Activated T-helper 17 cell treated with anti-CD3 and anti-CD28 coated beads, Interleukin-2, amount 50 U/mL, for 72 hours (primary cell): ENCODE results near the gene RAD50. TPM values are rescaled to one million over a fixed set of nuclear protein-coding genes. Genes with fewer than 3 reads are reported as not detected.
"Not testable (repeated sequence)": the region's sequence is repeated elsewhere in the genome, so short reads cannot be mapped to it uniquely, and the experiment has no call there.

ENCODE experiments used
- ATAC-seq: fragments of 150-1000 bp; cut with Tn5 transposase; replicated peaks from 2 replicates; pipeline ENCODE4 v1.10.0; 2021; ENCODE audit warnings: mild to moderate bottlenecking, moderate library complexity
- H3K27ac Mint-ChIP-seq: one replicate; pipeline ENCODE4 v1.8.0; 2022; ENCODE audit warnings: mixed read lengths
- H3K27me3 Mint-ChIP-seq: one replicate; pipeline ENCODE4 v1.8.0; 2022; ENCODE audit warnings: mixed read lengths
- H3K36me3 Mint-ChIP-seq: one replicate; pipeline ENCODE4 v1.8.0; 2022; ENCODE audit warnings: low read depth, mild to moderate bottlenecking, mixed read lengths
- H3K4me1 Mint-ChIP-seq: one replicate; pipeline ENCODE4 v1.8.0; 2022; ENCODE audit warnings: mixed read lengths
- H3K4me3 Mint-ChIP-seq: one replicate; pipeline ENCODE4 v1.8.0; 2022; ENCODE audit warnings: mild to moderate bottlenecking, mixed read lengths
- H3K9me3 Mint-ChIP-seq: one replicate; pipeline ENCODE4 v1.8.0; 2022; ENCODE audit warnings: mixed read lengths
- total RNA-seq, 2 donors: library from RNA; stranded (reverse); gene quantifications; one replicate each; pipeline ENCODE4 v1.2.3, GENCODE V29; 2022

Gene RAD50
- total RNA-seq, 2 donors from 2014 or later: 31.7 to 37.2 TPM

- H3K9me3 Mint-ChIP-seq, H3K4me3 Mint-ChIP-seq, H3K27me3 Mint-ChIP-seq, ATAC-seq, H3K27ac Mint-ChIP-seq: not testable (repeated sequence)
- Mint-ChIP-seq H3K4me1 (peaks cover 10% of the 10 kb centered on the region), H3K36me3 (peaks cover 92% of the 10 kb centered on the region)
Measured at GRCh38 chr5:132633587-132633986, 76.8 kb downstream of the RAD50 start.

GRCh38 chr5:132635873-132636272, 79.1 kb downstream of the RAD50 start:
- peaks cover 97% of the 10 kb centered on the region for H3K36me3 Mint-ChIP-seq

GRCh38 chr5:132637241-132637640, 80.5 kb downstream of the RAD50 start:
- no peak overlapping the region for H3K27ac Mint-ChIP-seq
- no peak overlapping the region for H3K4me3 Mint-ChIP-seq
- H3K4me1 Mint-ChIP-seq: peaks cover 33% of the 10 kb centered on the region
- H3K27me3 Mint-ChIP-seq: no peaks in the 10 kb centered on the region
- no peak for ATAC-seq
- H3K36me3 Mint-ChIP-seq: peaks cover 97% of the 10 kb centered on the region
- no peaks in the 10 kb centered on the region for H3K9me3 Mint-ChIP-seq

More at GRCh38 chr5:132635873-132636272, 79.1 kb downstream of the RAD50 start:
- Mint-ChIP-seq H3K9me3 (no peaks in the 10 kb centered on the region), H3K4me1 (peaks cover 23% of the 10 kb centered on the region), H3K27me3 (no peaks in the 10 kb centered on the region), H3K27ac (peak overlapping the region; percentile 61), H3K4me3 (peak overlapping the region; percentile 51)
- ATAC-seq: peak; percentile 81

DNA sequence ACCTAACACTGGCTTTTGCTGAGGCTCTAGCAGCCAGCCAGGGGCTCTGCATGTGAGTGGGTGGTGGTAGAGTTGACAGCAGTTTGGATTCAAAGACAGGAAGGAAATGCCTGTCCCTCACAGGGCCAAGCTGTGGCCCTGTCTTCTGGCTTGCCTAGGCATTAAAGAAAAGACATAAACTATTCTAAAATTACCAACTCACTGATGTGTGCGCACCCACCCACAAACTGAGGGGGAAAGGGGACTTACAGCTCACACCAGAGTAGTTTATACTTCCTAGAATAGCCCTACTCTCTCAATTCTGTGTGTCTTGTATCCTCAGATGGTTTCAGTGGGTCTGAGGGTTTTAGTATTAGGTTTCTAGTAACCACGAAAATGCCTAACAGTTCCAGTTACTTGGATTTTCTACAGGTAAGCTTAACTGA, 82.9 kb downstream of the RAD50 start:
- Mint-ChIP-seq H3K36me3 (peaks cover 88% of the 10 kb centered on the region), H3K27ac (peak overlapping the region; percentile 87), H3K4me1 (peaks cover 40% of the 10 kb centered on the region), H3K4me3 (peak overlapping the region; percentile 56), H3K9me3 (no peaks in the 10 kb centered on the region), H3K27me3 (no peaks in the 10 kb centered on the region)
- peak; percentile 51 for ATAC-seq

- no peaks in the 10 kb centered on the region for H3K27me3 Mint-ChIP-seq
- H3K27ac Mint-ChIP-seq: peak overlapping the region; percentile 87
- peaks cover 79% of the 10 kb centered on the region for H3K36me3 Mint-ChIP-seq
- peak overlapping the region; percentile 56 for H3K4me3 Mint-ChIP-seq
- H3K4me1 Mint-ChIP-seq: peaks cover 41% of the 10 kb centered on the region
- H3K9me3 Mint-ChIP-seq: peaks cover 7% of the 10 kb centered on the region
- peak; percentile 21 for ATAC-seq
Measured at GRCh38 chr5:132640613-132641012, 83.8 kb downstream of the RAD50 start.

GRCh38 chr5:132641241-132641723, 84.5 kb downstream of the RAD50 start:
- Mint-ChIP-seq H3K27me3 (no peaks in the 10 kb centered on the region), H3K4me1 (peaks cover 37% of the 10 kb centered on the region), H3K36me3 (peaks cover 72% of the 10 kb centered on the region), H3K4me3 (peak overlapping the region; percentile 56), H3K9me3 (peaks cover 7% of the 10 kb centered on the region), H3K27ac (peak overlapping the region; percentile 87)
- peak; percentile 85 for ATAC-seq

GRCh38 chr5:132641841-132642240, 85.1 kb downstream of the RAD50 start:
- ATAC-seq: peak; percentile 48
- Mint-ChIP-seq H3K4me3 (peak overlapping the region; percentile 56), H3K27me3 (no peaks in the 10 kb centered on the region), H3K27ac (peak overlapping the region; percentile 87), H3K4me1 (peaks cover 36% of the 10 kb centered on the region), H3K36me3 (peaks cover 67% of the 10 kb centered on the region), H3K9me3 (peaks cover 7% of the 10 kb centered on the region)

DNA sequence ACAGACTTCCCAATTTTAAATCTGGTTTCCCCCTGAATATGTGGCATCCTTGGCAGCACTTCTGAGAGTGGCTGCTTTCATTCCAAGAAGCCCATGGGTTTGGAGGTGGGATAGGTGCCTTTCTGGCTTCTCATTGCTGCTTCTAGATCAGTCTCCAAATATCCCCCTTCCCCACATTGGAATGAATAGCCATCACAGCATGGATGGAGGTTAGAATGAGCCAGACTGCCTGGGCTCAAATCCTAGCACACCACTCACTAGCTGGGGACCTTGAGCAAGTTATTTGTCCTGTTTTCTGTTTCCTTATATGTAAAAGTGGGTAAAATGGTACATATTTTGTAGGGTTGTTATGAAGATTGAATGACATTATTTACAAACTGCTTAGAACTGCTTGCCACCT, 87.4 kb downstream of the RAD50 start:
- H3K27me3 Mint-ChIP-seq: peaks cover 5% of the 10 kb centered on the region
- H3K27ac Mint-ChIP-seq: no peak overlapping the region
- ATAC-seq: no peak
- no peak overlapping the region for H3K4me3 Mint-ChIP-seq
- peaks cover 36% of the 10 kb centered on the region for H3K4me1 Mint-ChIP-seq
- peaks cover 15% of the 10 kb centered on the region for H3K9me3 Mint-ChIP-seq
- peaks cover 43% of the 10 kb centered on the region for H3K36me3 Mint-ChIP-seq

GRCh38 chr5:132646583-132647266, 89.9 kb downstream of the RAD50 start:
- no peak for ATAC-seq
- Mint-ChIP-seq H3K36me3 (peaks cover 18% of the 10 kb centered on the region), H3K27me3 (peaks cover 5% of the 10 kb centered on the region), H3K9me3 (peaks cover 15% of the 10 kb centered on the region), H3K4me3 (no peak overlapping the region), H3K4me1 (peaks cover 15% of the 10 kb centered on the region), H3K27ac (no peak overlapping the region)

DNA sequence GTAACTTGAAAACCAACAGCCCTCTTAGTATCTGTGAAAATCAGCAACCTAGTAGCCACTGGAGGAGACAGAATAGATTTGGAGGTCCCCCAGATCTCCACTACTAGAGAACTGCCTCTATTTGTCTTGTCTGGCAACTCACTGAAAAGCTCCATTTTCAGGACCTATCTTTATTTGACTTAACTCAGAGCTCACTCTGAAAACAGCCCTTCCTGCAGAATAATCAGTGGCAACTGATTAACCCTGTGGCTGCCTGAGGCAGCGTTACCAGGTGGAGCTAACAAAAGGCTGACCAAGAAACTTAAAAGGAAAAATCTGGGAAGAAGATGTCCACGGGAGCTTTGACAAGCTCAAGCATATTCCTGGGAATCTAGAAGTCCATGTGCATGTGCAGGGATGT, 90.7 kb downstream of the RAD50 start:
- Mint-ChIP-seq H3K27me3 (peaks cover 5% of the 10 kb centered on the region), H3K4me3 (no peak overlapping the region), H3K36me3 (peaks cover 10% of the 10 kb centered on the region), H3K27ac (no peak overlapping the region), H3K9me3 (peaks cover 15% of the 10 kb centered on the region), H3K4me1 (peaks cover 13% of the 10 kb centered on the region)
- no peak for ATAC-seq

DNA sequence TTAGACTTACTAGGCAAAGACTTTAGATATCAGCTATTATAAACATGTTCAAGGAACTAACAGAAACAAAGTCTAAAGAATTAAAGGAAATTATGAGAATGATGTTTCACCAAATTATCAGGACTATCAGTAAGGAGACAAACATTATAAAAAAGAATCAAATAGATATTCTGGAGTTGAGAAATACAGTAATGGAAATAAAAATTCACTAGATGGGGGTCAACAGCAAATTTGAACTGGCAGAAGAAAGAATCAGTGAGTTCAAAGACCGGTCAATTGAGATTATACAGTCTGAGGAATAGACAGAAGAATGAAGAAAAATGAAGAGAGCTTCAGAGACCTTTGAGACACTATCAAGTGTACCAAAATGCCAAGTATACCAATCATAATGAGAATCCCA, 91.6 kb downstream of the RAD50 start:
- Mint-ChIP-seq H3K4me3 (no peak overlapping the region), H3K9me3 (peaks cover 15% of the 10 kb centered on the region), H3K27me3 (peaks cover 5% of the 10 kb centered on the region), H3K27ac (no peak overlapping the region), H3K36me3 (peaks cover 2% of the 10 kb centered on the region), H3K4me1 (peaks cover 6% of the 10 kb centered on the region)
- no peak for ATAC-seq

GRCh38 chr5:132651838-132652469, 95.2 kb downstream of the RAD50 start:
- no peak overlapping the region for H3K4me3 Mint-ChIP-seq
- H3K36me3 Mint-ChIP-seq: no peaks in the 10 kb centered on the region
- H3K27ac Mint-ChIP-seq: no peak overlapping the region
- ATAC-seq: no peak
- no peaks in the 10 kb centered on the region for H3K4me1 Mint-ChIP-seq
- peaks cover 9% of the 10 kb centered on the region for H3K9me3 Mint-ChIP-seq
- peaks cover 24% of the 10 kb centered on the region for H3K27me3 Mint-ChIP-seq

- ATAC-seq: no peak
- peaks cover 5% of the 10 kb centered on the region for H3K4me1 Mint-ChIP-seq
- no peaks in the 10 kb centered on the region for H3K36me3 Mint-ChIP-seq
- H3K27me3 Mint-ChIP-seq: peaks cover 22% of the 10 kb centered on the region
- H3K4me3 Mint-ChIP-seq: no peak overlapping the region
- no peak overlapping the region for H3K27ac Mint-ChIP-seq
- H3K9me3 Mint-ChIP-seq: no peaks in the 10 kb centered on the region
Measured at GRCh38 chr5:132653716-132654115, 96.9 kb downstream of the RAD50 start.

GRCh38 chr5:132655821-132656773, 99.3 kb downstream of the RAD50 start:
- Mint-ChIP-seq H3K9me3 (no peaks in the 10 kb centered on the region), H3K27me3 (peaks cover 22% of the 10 kb centered on the region), H3K36me3 (no peaks in the 10 kb centered on the region), H3K4me3 (peak overlapping the region; percentile 56), H3K4me1 (peaks cover 5% of the 10 kb centered on the region), H3K27ac (no peak overlapping the region)
- peak; percentile 54 for ATAC-seq
